GM19025 (cell line): ENCODE data around the gene TUBGCP6.

ENCODE experiments used
- ATAC-seq: cut with Tn5 transposase; IDR thresholded peaks from one replicate; pipeline ENCODE4 v1.9.1; 2021; ENCODE audit warnings: mild to moderate bottlenecking, low read depth, moderate library complexity; ENCODE audit not compliant: unreplicated experiment

The TUBGCP6 gene

DNA sequence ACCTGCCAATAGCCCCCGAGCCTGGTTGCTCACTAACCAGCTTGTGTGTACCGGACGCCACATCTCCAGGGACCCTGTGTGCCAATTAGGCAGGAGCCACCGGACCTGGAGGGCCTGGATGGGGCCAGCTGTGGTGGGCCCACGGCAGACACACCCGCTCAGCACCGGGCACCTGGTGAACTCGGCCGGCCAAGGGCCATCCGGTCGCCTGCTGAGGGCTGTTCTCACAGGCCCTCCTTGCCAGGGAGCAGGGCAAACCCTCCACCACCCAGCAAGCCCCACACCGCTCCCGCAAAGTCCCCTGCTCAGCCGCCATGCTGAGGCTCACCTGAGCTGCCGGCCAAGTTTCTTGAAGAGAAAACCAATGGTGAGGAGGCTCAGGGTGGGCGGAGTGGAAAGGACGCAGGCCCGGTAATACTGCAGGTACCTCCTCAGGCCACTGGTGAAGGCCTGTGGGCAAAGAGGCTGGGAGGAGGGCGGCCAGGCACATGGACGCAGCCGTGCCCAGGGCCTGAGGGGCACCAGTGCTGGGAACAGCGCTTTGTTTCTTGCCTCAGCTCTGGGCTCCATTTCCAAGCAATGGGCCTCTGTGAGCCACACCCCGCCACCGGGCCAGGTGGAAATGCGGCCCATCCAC lies 17.1 kb downstream of the TUBGCP6 start:
- no peak for ATAC-seq

DNA sequence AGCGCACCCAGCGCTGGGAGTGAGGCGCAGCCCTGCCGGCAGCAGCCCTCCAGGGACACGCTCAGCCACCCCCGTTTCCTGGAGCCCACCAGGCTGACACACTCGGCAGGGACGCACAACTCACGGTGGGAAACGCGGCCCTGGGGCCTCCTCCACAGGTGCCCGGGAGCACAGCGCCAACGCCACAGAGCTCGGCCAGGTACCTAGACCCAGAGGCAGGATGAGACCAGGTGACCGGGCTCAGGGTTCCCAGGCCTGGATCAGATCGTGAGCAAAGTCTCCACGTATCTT lies 18.0 kb downstream of the TUBGCP6 start:
- no peak for ATAC-seq

DNA sequence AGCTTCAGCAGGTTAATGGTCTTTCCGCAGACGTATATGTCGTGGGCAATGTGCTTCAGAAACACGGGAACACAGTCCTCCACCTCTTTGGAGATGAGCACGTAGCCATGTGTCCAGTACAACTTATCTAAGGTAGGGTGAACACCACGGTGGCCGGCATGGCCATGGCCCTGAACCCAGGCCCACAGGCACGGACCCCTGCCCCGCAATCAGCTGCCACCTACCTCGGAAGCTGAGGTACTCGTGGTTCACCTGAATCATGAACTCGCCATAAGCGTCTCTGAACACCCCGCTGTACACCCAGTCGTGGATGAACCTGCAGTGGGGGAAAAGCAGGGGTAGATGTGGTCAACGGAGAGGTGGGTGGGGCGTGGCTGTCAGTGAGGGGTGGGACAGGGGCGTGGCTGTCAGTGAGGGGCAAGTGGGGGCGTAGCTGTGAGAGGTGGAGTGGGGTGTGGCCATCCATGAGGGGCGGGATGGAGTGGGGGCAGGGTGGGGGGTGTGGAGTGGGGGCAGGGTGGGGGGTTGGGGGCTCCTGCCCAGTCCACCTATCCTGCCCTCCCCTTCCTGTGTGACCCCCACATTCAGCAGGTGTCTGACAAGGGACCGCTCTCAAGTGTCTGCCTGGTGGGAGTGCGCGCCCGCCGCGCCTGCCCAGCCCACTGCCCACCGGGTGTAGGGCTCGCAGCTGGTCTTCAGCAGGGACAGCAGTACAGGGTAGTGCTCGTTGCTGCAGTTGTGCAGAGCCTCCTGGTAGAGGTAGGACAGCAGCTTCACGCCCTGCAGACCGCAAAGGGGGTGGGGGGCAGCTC lies 18.6 kb downstream of the TUBGCP6 start:
- no peak for ATAC-seq

- no peak for ATAC-seq
Measured at GRCh38 chr22:50225200-50225969, 19.4 kb downstream of the TUBGCP6 start.

GRCh38 chr22:50224071-50224470 lies 20.8 kb downstream of the TUBGCP6 start:
- ATAC-seq = no peak

GRCh38 chr22:50222508-50222907 lies 22.3 kb downstream of the TUBGCP6 start:
- ATAC-seq = no peak

DNA sequence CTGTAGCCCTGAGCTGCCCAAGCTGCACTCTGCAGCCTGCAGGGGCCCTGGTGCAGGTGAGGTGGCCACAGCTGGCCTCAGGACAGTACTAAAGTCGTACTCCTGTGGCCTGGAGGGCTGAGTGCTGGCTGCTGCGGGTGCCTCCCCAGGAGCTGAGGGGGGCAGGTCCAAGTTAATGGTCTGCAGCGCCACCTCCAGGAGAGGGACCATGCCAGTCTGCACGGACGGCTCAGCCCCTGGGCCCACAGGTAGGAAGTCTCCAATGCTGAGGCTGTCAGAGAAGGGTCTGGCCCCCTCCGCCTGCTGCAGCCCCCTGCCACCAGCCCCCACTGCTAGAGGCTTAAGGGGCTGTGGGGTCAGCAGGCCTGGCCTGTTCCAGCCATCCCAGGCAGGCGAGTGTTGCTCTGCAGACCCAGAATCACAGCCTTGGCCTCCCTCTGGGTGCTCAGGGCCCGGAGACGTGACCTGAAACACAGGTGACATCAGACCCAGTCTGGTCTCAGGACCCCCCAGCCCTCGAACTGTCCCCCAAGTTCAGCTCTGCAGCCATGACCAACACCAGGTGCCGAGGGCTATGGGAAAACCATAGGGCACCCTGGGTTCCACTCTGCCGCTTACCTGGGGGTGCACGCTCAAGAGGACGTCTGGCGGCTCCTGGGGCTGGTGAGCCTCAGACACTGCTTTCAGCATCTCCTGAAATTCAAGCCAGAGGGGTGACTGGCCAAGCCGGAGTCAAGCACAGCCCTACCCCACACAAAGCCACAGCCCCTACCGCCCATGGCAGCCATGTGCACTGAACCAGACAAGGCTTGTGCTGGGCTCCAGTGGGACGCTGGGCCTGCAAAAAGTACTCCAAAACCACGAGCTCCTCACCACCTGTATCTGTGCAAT lies 23.2 kb downstream of the TUBGCP6 start:
- no peak for ATAC-seq

- ATAC-seq = no peak
Measured at GRCh38 chr22:50220603-50221409, 24.0 kb downstream of the TUBGCP6 start.

DNA sequence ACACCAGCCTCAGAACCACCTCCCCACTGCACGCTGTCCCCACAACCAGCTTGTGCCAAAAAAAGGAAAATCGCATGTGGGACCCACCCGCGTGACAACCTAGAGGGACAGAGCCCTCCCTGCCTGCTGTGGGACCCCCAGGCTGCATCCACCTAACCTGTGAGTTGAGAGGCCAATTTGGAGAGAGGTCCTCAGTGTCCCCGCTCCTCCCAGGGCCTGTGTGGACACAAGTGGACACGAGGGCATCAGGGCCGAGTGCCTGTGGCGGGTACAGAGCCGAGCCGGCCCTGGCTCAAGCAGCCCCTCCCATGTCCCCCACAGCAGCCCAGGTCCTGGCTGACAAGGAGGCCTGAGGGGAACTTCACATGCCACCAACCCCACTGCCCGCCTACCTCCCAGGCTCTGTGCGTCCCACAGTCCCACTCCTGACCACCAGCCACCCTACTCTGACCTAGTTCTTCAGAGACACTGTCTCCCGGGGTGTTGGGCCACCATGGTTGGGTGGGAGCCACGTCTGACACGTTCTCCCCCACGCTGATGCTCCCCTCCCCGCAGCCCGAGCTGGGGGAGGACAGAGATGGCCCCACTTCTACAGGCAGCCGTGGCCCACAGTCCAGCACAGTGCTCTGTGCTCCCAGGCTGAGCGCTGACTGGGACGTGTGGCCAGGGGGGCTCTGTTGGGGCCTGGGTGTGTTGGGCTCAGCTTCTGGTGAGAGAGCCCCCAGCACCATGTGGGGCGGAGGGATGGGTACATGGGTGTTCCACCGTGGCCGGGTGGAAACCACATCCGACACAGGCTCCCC lies 24.8 kb downstream of the TUBGCP6 start:
- no peak for ATAC-seq

GRCh38 chr22:50218996-50219727 lies 25.7 kb downstream of the TUBGCP6 start:
- no peak for ATAC-seq

GRCh38 chr22:50218153-50218995 lies 26.4 kb downstream of the TUBGCP6 start:
- ATAC-seq = no peak

DNA sequence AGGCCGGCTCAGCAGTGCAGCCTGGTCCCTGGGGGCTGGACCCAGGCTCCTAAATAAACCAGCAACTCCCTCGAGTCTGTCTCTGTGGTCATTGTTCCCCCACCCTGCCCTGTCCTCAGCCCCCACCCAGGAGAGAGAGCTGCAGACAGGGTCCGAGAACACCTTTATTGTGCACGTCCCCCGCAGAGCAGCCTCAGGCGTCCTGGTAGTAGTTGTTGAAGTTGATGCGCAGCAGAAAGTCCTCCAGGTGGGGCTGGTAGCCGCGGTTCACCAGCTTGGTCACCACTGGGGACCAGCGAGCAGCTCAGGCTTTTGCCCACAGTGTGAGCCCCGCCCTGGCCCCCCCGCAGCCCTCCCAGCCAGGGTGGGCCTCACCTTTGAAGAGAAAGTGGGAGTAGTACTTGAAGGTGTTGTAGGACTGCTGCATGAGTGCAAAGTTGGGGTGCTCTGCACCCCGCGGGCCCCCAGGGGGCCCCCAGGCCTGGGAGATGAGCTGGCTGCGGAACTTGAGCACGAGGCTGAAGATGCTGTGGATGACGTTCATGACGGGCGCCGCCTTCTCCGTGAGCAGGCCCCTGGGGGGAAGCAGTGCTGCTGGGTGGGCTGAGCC lies 27.2 kb downstream of the TUBGCP6 start:
- ATAC-seq = no peak

DNA sequence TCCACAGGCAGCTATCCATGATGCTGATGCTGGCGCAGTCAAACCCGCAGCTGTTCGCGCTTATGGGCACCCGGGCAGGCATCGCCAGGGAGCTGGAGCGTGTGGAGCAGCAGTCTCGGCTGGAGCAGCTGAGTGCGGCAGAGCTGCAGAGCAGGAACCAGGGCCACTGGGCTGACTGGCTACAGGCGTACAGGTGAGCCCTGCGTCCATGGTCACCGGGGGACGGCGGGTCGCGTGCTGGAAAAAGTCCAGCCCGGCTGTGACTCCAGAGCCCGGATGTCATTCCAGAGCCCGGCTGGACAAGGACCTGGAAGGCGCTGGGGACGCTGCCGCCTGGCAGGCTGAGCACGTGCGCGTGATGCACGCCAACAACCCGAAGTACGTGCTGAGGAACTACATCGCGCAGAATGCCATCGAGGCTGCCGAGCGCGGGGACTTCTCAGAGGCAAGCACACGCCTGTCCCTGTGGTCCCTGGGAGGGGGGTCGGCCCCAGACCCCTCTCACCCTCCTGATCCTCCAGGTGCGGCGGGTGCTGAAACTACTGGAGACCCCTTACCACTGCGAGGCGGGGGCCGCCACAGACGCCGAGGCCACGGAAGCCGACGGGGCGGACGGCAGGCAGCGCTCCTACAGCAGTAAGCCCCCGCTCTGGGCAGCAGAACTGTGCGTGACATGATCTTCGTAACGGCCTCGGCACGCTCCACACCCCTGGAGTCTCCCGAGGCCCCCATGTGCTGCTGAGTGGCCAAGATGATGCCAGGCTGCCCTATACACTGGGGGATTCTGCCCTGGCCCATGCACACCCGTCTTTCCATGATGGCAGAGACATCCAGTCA lies 27.9 kb downstream of the TUBGCP6 start:
- ATAC-seq = no peak

GRCh38 chr22:50216055-50216683 lies 28.7 kb downstream of the TUBGCP6 start:
- no peak for ATAC-seq

DNA sequence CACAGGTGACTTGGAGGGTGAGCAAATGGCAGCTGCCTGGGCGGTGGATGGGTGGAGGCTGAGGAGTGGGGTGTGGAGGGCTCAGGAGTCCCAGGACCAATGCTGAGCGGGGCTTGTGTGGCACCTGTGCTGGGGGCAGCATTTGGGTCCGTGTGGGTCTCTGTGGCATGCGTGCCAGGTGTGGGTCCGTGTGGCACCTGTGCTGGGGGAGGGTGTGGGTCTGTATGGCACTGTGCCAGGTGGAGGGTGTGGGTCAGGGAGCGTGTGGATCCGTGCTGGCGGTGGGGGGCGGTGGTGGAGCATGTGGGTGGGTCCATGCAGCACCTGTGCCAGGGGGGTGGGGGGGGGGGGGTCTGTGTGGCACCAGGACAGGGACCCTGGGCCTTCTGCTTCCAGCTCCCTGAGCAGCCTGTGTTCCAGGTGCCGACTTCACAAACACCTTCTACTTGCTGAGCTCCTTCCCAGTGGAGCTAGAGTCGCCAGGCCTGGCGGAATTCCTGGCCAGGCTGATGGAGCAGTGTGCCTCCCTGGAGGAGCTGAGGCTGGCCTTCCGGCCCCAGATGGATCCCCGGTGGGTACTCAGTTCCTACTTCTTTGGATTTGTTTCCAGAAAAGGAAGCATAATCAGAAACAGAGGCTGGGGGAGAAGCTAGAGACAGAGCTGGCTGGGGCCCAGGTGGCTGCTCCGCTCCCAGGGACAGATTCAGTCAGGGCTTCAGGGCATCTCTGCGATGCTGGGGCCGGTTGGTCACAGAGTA lies 29.3 kb downstream of the TUBGCP6 start:
- no peak for ATAC-seq
